ENCODE measurements around the gene ABCB9.

- no peak for TF ChIP-seq CTCF (conservative IDR thresholded peaks at IDR 0.05; ENCODE audit: low read depth, low read length)
- no peak for TF ChIP-seq EZH2phosphoT487 (IDR thresholded peaks at IDR 0.05; ENCODE audit: borderline replicate concordance, low read length)
These were observed 34.3 kb upstream of the ABCB9 start for GRCh38 chr12:123000578-123000977.
